ENCODE measurements around the gene APIP.

Gene APIP

GRCh38 chr11:34887260-34887659 is 28.9 kb downstream of the APIP start:
- no peak for DNase-seq (ENCODE audit: low read depth in 3 of 3)

GRCh38 chr11:34886609-34887008 is 29.6 kb downstream of the APIP start:
- DNase-seq (ENCODE audit: low read depth in 3 of 3): no peak

- DNase-seq (ENCODE audit: low read depth in 3 of 3): no peak
Measured at GRCh38 chr11:34881900-34882299, 34.3 kb downstream of the APIP start.

DNA sequence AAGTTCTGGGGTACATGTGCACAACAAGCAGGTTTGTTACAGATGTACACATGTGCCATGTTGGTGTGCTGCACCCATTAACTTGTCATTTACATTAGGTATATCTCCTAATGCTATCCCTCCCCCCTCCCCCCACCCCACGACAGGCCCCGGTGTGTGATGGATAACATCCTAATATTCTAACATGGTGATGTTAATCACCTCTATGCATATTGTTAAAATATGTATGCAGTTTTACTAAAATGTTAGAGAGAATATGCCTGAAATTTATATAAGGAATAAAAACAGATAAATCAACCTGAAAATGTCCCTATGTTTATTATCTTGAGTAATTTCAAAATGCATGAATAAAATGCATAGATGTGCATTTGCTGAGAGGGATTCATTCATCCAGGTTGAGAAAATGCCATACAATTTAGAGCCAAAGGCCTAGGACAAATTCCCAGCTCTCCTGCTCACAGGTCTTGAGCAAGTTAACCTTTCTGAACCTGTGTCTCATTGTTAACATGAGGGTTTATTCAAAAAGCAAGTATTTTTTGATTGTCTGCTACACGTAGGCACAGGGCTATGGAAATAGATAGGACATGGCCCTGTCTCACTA is 38.7 kb downstream of the APIP start:
- no peak for DNase-seq (ENCODE audit: low read depth in 3 of 3)

DNA sequence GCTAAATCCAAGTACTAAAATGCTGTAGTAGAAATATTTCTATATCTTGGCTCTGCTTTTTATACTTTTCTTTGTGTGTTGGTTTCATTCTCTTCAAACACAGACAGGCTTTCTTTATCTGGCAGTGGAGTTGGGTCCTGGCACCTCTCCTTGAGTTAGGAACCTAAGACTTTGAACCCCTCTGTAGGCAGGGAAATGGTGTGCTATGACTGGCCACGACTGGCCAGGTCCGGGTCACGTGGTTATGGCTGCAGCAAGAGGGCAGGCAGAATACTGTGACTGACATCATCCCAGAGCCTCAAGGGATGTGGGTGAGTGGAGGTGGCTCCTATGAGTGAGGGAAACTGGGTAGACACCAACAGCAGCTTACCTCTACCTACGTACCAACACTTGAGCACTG is 42.0 kb downstream of the APIP start:
- no peak for DNase-seq (ENCODE audit: low read depth in 3 of 3)

- no peak for DNase-seq (ENCODE audit: low read depth in 3 of 3)
Measured at GRCh38 chr11:34870548-34871196, 45.5 kb downstream of the APIP start.

DNA sequence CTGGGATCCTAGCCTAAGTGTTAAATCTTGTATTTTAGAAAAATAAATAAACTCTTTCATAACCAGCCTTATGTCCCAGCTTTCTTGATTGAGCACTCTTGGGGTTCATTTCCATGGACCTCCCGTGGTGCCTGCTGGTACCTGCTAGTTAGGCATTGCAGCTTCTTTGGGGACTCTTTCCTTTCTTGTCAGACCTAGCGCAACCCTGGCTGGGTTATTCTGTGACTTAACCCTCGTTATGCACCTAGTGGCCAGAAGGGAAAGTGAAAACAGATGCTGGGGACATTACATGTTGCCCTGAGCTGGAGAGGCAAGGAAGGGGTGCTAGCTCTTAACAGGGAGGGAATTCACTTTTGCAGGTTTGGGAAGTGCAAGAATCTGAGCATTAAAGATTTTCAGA is 46.8 kb downstream of the APIP start:
- no peak for DNase-seq (ENCODE audit: low read depth in 3 of 3)

DNA sequence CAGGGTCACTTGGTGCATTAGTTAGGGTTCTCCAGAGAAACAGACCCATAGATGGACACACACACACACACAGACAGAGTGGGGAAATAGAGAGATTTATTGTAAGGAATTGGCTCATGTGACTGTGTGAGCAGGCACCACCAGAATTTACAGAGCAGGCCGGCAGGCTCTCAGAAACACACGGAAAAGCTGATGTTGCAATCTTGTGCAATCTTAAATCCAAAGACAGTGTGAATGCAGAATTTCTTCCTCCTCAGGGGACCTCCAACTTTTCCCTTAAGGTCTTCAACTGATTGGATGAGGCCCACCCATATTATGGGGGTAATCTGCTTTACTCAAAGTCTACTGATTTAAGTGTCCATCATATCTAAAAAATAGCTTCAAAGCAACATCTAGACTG is 49.8 kb downstream of the APIP start:
- no peak for DNase-seq (ENCODE audit: low read depth in 3 of 3)

- DNase-seq (ENCODE audit: low read depth in 3 of 3): no peak
Measured at GRCh38 chr11:34865261-34865660, 50.9 kb downstream of the APIP start.

GRCh38 chr11:34864424-34864823 is 51.8 kb downstream of the APIP start:
- DNase-seq (ENCODE audit: low read depth in 3 of 3): no peak

DNA sequence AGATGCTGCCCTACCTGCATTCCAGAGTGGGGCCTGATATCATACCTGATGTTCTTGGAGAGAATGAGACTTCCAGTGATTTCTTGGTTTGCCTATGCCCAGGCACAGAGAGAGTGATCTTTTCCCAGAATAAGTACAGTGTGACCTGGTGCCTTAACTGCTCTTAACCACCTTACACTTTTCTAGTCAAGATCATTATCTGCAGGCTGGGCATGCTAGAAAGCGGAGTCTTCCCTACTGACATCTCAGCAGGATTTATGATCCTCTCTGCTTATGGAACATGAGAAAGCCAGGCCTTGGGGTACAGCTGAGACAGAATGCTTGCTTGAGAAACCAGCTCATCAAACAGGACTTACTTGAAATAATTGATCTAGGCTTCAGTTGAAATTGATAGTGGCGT is 53.1 kb downstream of the APIP start:
- no peak for DNase-seq (ENCODE audit: low read depth in 3 of 3)

DNA sequence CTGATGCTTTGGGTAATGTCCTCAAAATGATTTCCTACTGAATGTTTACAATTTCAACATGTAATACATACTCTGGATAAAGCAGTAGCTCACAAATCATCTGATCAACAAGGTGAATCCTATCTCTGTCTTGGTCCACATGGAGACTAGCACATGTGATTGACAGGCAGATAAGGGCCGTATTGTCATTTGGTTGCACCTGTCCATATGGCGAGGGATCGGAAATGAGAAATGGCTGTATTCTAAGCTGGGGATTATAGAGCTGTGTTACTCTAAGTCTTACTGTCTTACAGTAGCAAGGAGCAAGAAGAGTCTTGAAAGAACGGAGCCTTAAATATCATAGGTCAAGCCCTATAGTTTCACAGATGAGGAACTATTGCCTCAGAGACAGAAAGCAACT is 55.7 kb downstream of the APIP start:
- DNase-seq (ENCODE audit: low read depth in 3 of 3): no peak

DNA sequence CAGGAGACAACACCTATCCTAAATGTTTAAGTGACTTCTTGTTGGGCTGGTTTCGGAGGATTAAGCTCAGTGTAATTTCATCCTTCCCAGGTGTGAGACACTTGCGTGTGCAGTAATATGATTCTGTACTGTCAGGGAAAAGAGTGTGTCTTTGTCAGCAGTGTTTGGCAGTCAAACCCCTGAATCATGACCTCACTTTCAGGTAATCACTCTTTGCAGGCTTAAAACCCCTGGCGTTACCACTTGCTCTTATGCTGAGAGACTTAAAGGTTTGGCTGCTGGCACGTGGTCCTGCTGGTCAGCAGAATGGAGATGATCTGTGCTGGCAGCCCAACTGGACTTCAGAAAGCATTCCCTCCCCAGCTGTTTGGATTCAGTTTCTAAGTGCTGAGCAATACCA is 56.1 kb downstream of the APIP start:
- DNase-seq (ENCODE audit: low read depth in 3 of 3): no peak

DNA sequence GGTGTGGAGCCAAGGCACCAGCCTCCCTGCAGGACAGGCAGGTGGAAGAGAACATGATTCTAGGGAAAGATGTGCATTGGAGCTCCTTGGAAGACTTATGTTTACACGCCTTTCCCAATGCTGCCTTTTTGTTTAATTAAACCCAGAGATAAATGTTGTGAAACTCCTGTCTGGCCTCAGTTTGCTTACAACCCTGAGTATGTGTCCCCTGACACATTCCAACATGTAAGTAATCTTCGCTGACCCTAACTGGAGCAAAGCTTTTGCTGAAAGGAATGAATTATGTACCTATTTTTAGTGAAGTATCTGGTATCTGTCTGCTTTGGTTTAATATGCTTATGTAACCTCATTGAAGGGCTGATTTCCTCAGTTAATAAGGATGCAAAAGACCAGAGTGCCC is 56.7 kb downstream of the APIP start:
- DNase-seq (ENCODE audit: low read depth in 3 of 3): no peak

DNA sequence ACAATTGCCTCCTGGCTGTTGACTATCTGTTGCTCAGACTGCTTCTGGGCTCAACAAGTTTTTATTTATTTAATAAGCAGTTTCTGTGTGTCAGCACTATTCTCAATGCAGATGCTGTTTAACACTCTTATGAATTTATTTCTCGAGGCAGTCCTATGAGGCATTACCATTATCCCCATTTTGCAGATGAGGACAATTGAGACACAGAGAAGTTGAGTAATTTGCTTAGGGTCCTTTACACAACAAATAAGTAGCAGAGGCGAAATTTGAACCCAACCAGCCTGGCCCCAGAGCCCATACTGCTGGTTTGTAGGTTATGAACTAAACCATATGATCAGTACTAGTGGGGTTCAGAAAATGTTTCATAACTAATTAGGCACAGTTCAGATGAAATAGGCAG is 58.7 kb downstream of the APIP start:
- DNase-seq (ENCODE audit: low read depth in 3 of 3): no peak

- DNase-seq (ENCODE audit: low read depth in 3 of 3): no peak
Measured at GRCh38 chr11:34856251-34856650, 59.9 kb downstream of the APIP start.

DNA sequence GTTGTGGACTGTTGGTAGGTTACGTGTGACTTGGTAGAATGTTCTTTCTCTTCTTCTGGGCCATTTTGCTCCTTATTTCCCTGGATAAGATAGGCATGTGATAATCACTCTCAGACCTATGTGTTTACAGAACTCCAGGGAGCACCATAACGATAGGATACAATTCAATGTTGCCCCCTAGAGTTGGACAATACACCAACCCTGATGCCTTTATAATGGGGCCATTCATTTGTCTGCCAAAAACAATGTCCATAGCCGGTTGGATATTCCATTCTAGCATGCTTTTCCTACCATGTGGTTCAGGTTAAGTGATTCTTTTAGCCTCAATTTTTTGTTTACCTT is 60.5 kb downstream of the APIP start:
- DNase-seq (ENCODE audit: low read depth in 3 of 3): no peak

- no peak for DNase-seq (ENCODE audit: low read depth in 3 of 3)
Measured at GRCh38 chr11:34855021-34855753, 61.0 kb downstream of the APIP start.

GRCh38 chr11:34851916-34852315 is 64.3 kb downstream of the APIP start:
- DNase-seq (ENCODE audit: low read depth in 3 of 3): no peak

DNA sequence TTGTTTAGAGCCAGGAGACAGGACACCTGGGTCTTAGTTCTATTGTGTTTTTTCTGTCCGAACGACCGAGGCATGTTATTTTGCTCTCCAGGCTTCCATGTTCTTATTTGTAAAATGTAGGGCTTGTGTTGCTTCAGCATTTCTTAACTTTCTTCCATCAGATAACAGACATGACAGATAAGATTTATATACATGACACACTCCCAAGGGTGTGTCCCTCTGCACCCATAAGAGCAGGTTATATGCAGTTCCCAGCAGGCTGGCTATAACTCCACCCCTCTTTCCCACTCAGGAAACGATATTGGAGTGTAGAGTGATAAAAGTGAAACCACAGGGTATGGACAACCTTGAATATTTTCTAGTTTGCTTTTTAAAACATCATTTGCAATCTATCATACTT is 65.8 kb downstream of the APIP start:
- DNase-seq (ENCODE audit: low read depth in 3 of 3): no peak

DNA sequence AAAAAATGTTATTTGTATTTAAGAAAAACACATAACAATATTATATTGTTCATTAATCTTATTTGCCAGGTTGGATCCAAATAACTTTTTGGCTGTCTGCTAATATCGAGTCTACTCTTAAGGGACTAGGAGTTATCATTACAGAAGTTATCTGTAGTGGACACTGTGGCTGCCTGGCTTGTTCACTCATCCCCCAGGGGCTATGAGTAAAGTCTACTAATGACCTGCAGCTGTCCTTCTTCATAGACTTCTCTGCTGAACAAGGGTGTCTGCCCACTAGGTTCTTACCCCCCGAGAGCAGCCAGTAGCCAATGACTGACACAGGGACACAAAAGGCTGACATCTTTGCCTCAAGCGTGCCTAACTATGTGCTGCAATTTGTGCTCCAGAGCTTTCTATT is 69.7 kb downstream of the APIP start:
- no peak for DNase-seq (ENCODE audit: low read depth in 3 of 3)

DNA sequence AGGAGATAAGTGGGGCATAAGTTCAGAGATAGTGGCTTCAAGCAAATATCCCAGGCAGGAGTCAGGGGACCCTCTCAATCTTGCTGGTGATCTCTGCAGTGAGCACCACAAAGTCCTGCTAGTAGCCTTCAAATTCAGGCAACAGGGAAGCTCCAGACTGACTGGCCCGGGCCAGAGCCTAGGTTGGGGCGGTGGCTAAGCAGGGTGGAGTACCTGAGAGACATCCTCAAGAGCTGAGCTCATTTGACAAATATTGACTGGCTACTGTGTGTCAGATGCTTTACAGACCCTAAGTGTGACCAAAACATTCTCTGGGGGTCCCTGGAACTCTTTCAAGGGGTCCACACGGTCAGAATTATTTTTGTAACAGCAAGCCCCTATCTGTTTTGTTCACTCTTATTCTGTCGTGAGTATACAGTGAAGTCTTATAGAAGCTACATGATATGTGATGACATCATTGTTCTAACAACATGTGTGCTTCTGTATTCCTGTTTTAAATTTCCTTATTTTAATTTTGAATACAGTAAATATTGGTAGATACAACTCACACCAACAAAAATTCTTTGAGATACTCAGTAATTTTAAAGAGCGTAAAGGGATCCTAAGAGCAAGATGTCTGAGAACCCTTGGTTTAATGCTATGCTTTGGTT is 71.6 kb downstream of the APIP start:
- DNase-seq (ENCODE audit: low read depth in 3 of 3): no peak

DNA sequence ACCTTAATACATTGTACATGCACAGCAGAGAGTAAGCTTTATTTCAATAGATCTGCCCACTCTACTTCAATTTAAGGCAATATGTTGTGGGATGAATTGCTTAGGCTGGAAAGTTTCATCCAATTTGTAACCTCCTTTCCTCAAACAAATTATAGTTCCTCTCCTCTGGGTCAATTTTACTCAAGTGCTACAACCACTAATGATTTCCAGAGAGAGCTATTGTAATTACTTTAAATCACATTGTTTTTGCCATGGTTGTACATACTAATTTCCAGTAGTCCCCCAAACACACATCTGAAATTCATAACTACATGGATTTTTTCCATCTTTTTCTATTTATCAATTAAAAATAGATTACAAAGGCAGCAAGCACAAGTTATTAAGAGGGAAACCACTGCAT is 72.9 kb downstream of the APIP start:
- DNase-seq (ENCODE audit: low read depth in 3 of 3): no peak

Data from stimulated activated CD4-positive, alpha-beta T cell treated with anti-CD3 and anti-CD28 coated beads, TNF-alpha, amount 100 ng/mL, for 4 hours (primary cell).